Measurements from ENCODE around the gene SMIM41. TPM values are rescaled to one million over a fixed set of nuclear protein-coding genes. Genes with fewer than 3 reads are reported as not detected.
A peak's percentile ranks its signal among the peaks of the same experiment; 100 is the strongest.

The SMIM41 gene
- polyA plus RNA-seq, 2 donors, result 0.18 to 0.22 TPM

DNA sequence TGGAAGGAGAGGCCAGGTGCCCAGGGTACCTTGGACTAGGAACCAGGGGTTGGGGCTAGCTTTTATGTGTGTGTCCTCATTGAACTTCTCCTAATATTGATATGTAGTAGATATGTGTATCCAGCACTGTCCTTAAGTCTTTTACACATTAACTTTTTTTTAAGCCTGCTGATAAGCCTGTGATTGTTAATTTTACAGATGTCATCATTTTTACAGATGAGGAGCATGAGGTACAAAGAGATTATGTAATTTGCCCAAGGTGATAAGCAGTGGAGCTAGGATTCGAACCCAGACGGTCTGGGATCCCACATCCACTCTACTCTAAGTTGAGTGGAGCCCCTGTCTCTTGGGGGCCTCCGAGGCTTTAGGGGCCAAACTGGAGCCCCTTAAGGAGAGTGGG is 38.5 kb upstream of the SMIM41 start:
- 77 to 78% methylated on average over 3 of the region's 3 CpGs for WGBS, 2 donors
- Histone ChIP-seq H3K36me3 (ENCODE audit: control insufficient read depth in 2 of 2, insufficient read depth in 2 of 2, low read length in 1 of 2) (peaks cover 0 to 3% of the 10 kb centered on the region in 2 donors), H3K9me3 (ENCODE audit: control insufficient read depth in 2 of 2, insufficient read depth in 1 of 2, low read depth in 1 of 2, low read length in 1 of 2) (no peaks in the 10 kb centered on the region), H3K27me3 (ENCODE audit: control insufficient read depth in 1 of 2, insufficient read depth in 2 of 2, low read length in 2 of 2) (no peaks in the 10 kb centered on the region), H3K4me1 (ENCODE audit: control insufficient read depth in 2 of 2, insufficient read depth in 2 of 2, low read length in 1 of 2) (peaks cover 14% of the 10 kb centered on the region in 2 donors), H3K4me3 (ENCODE audit: low read depth in 1 of 2, low read length in 2 of 2) (no peak overlapping the region), H3K27ac (ENCODE audit: low read depth in 2 of 2, low read length in 1 of 2) (no peak overlapping the region)

DNA sequence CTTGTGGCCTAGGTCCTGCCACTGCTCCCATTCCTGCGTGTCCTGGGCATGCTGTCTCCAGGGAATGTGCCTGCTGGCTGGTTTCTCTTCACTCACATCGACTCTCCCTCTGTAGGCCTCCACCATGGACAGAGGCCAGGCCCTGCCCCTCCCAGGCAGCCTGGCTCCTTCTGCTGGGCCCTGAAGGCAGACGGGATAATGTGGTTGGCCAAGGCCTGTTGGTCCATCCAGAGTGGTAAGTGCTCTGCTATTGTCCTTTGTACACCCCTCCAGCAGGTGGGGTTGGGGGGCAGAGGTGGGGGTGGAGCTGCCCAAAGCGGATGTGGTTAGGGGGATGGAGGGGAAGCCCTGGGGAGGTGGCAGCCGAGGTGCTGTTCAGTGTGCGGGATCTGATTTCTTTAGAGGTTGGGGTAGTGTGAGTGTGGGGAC is 37.8 kb upstream of the SMIM41 start:
- WGBS, 2 donors, result 50 to 52% methylated on average over 6 of the region's 6 CpGs
- H3K27ac ChIP-seq (ENCODE audit: low read depth in 2 of 2, low read length in 1 of 2), result peak overlapping the region in 1 of 2 donors; percentile 23
- H3K4me1 ChIP-seq (ENCODE audit: control insufficient read depth in 2 of 2, insufficient read depth in 2 of 2, low read length in 1 of 2), result peaks cover 12 to 14% of the 10 kb centered on the region in 2 donors
- H3K36me3 ChIP-seq (ENCODE audit: control insufficient read depth in 2 of 2, insufficient read depth in 2 of 2, low read length in 1 of 2), result peaks cover 0 to 3% of the 10 kb centered on the region in 2 donors
- no peaks in the 10 kb centered on the region for H3K9me3 ChIP-seq (ENCODE audit: control insufficient read depth in 2 of 2, insufficient read depth in 1 of 2, low read depth in 1 of 2, low read length in 1 of 2)
- no peak overlapping the region for H3K4me3 ChIP-seq (ENCODE audit: low read depth in 1 of 2, low read length in 2 of 2)
- H3K27me3 ChIP-seq (ENCODE audit: control insufficient read depth in 1 of 2, insufficient read depth in 2 of 2, low read length in 2 of 2), result no peaks in the 10 kb centered on the region

DNA sequence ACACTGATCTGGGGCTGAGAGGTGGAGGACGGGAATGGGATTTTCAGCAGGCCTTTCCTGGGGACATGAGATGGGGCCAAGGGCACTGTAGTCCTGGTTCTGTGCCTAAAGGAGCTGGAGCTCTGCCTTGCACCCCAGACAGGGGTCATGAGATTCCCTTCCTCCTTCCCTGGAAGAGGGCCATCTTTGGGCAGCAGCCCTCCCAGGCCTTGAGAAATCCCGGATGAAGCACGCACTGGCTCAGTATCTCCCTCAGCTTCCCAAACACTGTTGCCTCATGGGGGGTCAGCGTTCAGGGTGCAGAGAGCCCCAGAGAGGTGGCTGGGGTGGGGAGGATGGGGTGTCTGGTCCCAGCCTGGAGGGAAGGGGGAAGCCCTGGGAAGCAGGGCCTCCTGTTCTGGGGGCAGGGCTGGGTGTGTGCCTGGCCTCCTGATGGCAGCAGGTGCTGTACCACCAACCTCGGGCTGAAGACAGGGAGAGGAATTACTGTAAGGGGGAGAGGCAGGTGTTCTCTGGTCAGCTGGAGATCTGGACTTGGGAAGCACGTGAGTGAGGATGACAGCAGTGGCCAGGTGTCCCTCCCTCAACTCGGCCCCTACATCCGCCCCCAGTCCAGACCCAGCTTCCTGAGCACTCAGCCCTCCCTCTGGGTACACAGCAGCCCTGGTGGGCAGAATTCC is 36.7 kb upstream of the SMIM41 start:
- H3K4me3 ChIP-seq (ENCODE audit: low read depth in 1 of 2, low read length in 2 of 2), result no peak overlapping the region
- peaks cover 9% of the 10 kb centered on the region in 2 donors for H3K4me1 ChIP-seq (ENCODE audit: control insufficient read depth in 2 of 2, insufficient read depth in 2 of 2, low read length in 1 of 2)
- H3K27me3 ChIP-seq (ENCODE audit: control insufficient read depth in 1 of 2, insufficient read depth in 2 of 2, low read length in 2 of 2), result no peaks in the 10 kb centered on the region
- H3K27ac ChIP-seq (ENCODE audit: low read depth in 2 of 2, low read length in 1 of 2), result peak overlapping the region; percentile 30 to 84
- H3K36me3 ChIP-seq (ENCODE audit: control insufficient read depth in 2 of 2, insufficient read depth in 2 of 2, low read length in 1 of 2), result peaks cover 0 to 3% of the 10 kb centered on the region in 2 donors
- H3K9me3 ChIP-seq (ENCODE audit: control insufficient read depth in 2 of 2, insufficient read depth in 1 of 2, low read depth in 1 of 2, low read length in 1 of 2), result no peaks in the 10 kb centered on the region
- WGBS, 2 donors, result 70 to 83% methylated on average over 8 of the region's 8 CpGs

DNA sequence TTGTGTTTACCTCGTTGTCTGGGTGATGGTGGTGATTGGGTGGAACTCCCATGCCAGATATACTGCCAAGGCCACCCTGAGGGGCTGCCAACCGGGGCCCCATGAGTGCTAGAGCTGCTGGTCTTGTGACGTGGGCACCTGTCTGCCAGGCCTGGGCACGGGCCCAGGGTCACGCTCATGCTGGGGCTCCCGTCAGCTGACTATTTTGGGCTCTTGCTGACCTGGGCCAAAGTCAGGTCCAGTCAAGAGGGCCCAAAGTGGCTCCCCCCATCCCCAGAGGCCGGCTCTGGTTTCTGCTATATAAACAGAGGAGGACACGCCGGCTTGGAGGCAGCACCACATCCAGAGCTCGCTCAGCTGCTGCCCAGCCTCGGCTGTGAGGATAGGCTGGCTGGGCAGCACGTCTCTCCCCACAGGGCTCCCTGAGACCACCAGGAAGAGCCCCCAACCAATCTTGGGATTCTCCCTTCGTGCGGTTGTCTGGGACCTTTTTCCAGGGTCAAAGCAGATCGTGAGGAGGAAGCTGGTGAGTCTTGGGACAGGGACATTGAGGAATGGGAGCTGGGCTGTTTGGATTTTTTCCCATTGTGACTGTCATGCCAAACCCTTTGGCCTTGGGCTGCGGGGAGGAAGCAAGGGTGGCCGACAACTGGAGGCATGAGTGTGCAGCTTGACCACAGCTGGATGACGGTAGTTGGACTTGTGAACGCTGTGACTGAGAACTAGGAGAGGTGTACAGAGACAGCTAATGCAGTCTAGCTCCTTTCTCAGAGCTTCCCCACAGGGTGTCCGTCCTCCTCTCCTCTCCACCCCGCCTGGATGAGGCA is 35.9 kb upstream of the SMIM41 start:
- peaks cover 9% of the 10 kb centered on the region in 2 donors for H3K4me1 ChIP-seq (ENCODE audit: control insufficient read depth in 2 of 2, insufficient read depth in 2 of 2, low read length in 1 of 2)
- H3K36me3 ChIP-seq (ENCODE audit: control insufficient read depth in 2 of 2, insufficient read depth in 2 of 2, low read length in 1 of 2), result peaks cover 0 to 3% of the 10 kb centered on the region in 2 donors
- H3K27ac ChIP-seq (ENCODE audit: low read depth in 2 of 2, low read length in 1 of 2), result peak overlapping the region; percentile 63 to 84
- WGBS, 2 donors, result 64 to 65% methylated on average over 21 of the region's 21 CpGs
- no peaks in the 10 kb centered on the region for H3K27me3 ChIP-seq (ENCODE audit: control insufficient read depth in 1 of 2, insufficient read depth in 2 of 2, low read length in 2 of 2)
- no peaks in the 10 kb centered on the region for H3K9me3 ChIP-seq (ENCODE audit: control insufficient read depth in 2 of 2, insufficient read depth in 1 of 2, low read depth in 1 of 2, low read length in 1 of 2)
- H3K4me3 ChIP-seq (ENCODE audit: low read depth in 1 of 2, low read length in 2 of 2), result no peak overlapping the region

DNA sequence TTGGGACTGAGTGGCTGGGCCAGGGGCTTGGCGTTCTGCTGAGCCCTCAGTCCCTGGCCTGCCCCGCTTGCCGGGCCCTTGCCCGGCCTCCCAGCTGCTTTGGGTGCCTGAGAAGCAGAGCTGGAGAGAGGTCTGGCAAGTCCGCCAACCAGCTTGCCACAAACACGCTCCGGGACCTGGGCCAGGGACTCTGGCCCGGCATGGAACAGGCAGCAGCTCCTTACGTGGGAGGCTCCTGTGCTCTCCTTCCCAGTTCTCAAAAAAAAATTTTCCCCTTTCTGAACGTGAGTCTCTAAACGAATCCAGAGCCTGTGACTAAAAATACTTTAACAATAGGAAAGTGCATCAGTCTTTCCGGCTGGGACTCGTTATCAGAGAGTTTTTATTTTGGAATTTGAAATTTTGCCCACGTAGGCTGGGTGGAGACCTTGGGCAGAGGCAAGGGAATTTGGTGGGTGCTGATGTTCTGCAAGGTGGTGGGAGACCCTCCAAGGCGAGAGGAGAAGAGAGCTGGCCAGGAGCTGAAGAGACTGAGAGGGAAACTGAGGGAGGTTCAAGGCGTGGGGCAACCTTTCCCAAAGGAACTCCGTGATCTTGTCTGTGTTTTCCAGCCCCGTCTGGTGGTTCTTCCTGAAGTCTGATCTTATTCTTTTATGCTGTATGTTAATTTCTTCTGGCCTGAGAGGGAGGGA is 35.1 kb upstream of the SMIM41 start:
- H3K27me3 ChIP-seq (ENCODE audit: control insufficient read depth in 1 of 2, insufficient read depth in 2 of 2, low read length in 2 of 2), result no peaks in the 10 kb centered on the region
- peak overlapping the region; percentile 73 to 85 for H3K27ac ChIP-seq (ENCODE audit: low read depth in 2 of 2, low read length in 1 of 2)
- no peak overlapping the region for H3K4me3 ChIP-seq (ENCODE audit: low read depth in 1 of 2, low read length in 2 of 2)
- H3K9me3 ChIP-seq (ENCODE audit: control insufficient read depth in 2 of 2, insufficient read depth in 1 of 2, low read depth in 1 of 2, low read length in 1 of 2), result no peaks in the 10 kb centered on the region
- H3K4me1 ChIP-seq (ENCODE audit: control insufficient read depth in 2 of 2, insufficient read depth in 2 of 2, low read length in 1 of 2), result peaks cover 9% of the 10 kb centered on the region in 2 donors
- WGBS, 2 donors, result 34 to 47% methylated on average over 18 of the region's 18 CpGs
- H3K36me3 ChIP-seq (ENCODE audit: control insufficient read depth in 2 of 2, insufficient read depth in 2 of 2, low read length in 1 of 2), result peaks cover 0 to 3% of the 10 kb centered on the region in 2 donors

DNA sequence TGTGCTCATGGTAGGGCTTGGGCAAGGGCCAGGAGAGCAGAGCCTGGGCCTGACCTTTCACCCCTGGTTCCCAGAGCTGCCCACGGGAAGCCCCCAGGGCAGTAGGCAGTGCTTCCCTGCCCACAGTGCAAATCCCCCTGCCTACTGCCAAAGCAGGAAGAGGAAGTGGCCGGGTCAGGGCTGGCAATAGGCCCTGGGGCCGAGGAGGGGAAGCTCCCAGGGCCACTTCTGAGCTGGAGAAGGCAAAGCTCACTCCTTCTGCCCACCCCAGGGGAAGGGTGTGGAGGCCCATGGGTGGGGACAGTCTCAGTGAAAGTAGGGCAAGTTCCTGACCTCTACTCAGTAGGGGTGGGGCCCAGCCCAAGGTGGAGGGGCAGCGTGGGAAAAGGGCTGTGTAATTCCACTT is 33.7 kb upstream of the SMIM41 start:
- Histone ChIP-seq H3K27ac (ENCODE audit: low read depth in 2 of 2, low read length in 1 of 2) (peak overlapping the region; percentile 23 to 59), H3K4me1 (ENCODE audit: control insufficient read depth in 2 of 2, insufficient read depth in 2 of 2, low read length in 1 of 2) (peaks cover 14% of the 10 kb centered on the region in 2 donors), H3K27me3 (ENCODE audit: control insufficient read depth in 1 of 2, insufficient read depth in 2 of 2, low read length in 2 of 2) (no peaks in the 10 kb centered on the region), H3K4me3 (ENCODE audit: low read depth in 1 of 2, low read length in 2 of 2) (no peak overlapping the region), H3K9me3 (ENCODE audit: control insufficient read depth in 2 of 2, insufficient read depth in 1 of 2, low read depth in 1 of 2, low read length in 1 of 2) (no peaks in the 10 kb centered on the region), H3K36me3 (ENCODE audit: control insufficient read depth in 2 of 2, insufficient read depth in 2 of 2, low read length in 1 of 2) (peaks cover 0 to 3% of the 10 kb centered on the region in 2 donors)
- WGBS, 2 donors, result 30 to 38% methylated on average over 4 of the region's 4 CpGs

DNA sequence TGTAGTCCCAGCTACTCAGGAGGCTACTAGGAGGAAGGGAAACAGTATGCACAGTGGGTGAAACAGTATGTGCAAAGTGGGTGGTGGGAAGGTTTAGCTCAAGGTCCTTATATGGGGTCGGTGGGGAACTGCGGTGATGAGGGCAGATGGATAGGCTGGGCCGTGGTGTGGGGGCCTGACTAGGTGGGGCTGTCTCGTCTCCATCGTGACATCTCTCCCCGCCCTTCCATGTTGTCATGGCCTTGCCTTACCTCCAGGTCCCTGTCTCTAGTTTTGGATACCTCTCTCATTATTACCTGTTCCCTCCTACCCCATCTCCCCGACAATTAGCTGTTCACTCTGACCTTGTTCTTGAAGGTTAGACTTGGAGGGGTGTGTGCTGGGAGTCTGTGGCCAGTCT is 32.6 kb upstream of the SMIM41 start:
- 90 to 94% methylated on average over 7 of the region's 7 CpGs for WGBS, 2 donors
- H3K4me1 ChIP-seq (ENCODE audit: control insufficient read depth in 2 of 2, insufficient read depth in 2 of 2, low read length in 1 of 2), result peaks cover 10 to 18% of the 10 kb centered on the region in 2 donors

DNA sequence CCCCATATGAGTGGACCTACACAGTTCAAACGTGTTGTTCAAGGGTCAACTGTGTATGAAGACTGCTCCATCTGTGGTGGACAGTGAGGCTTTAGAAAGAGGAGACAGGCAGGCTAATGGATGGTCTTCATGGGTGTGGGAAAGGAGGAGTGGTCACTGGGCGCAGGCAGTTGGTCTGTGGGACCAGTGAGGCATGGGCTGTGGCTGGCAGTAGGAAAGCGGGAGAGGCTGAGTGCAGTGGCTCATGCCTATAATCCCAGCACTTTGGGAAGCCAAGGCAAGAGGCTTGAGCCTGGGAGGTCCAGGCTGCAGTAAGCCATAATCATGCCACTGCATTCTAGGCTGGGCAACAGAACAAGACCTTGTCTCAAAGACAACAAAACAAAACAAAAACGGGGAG is 30.2 kb upstream of the SMIM41 start:
- peaks cover 8 to 21% of the 10 kb centered on the region in 2 donors for H3K4me1 ChIP-seq (ENCODE audit: control insufficient read depth in 2 of 2, insufficient read depth in 2 of 2, low read length in 1 of 2)
- H3K9me3 ChIP-seq (ENCODE audit: control insufficient read depth in 2 of 2, insufficient read depth in 1 of 2, low read depth in 1 of 2, low read length in 1 of 2), result no peaks in the 10 kb centered on the region
- WGBS, 2 donors, result 74 to 79% methylated on average over 4 of the region's 4 CpGs
- no peaks in the 10 kb centered on the region for H3K36me3 ChIP-seq (ENCODE audit: control insufficient read depth in 2 of 2, insufficient read depth in 2 of 2, low read length in 1 of 2)
- H3K27me3 ChIP-seq (ENCODE audit: control insufficient read depth in 1 of 2, insufficient read depth in 2 of 2, low read length in 2 of 2), result no peaks in the 10 kb centered on the region
- H3K27ac ChIP-seq (ENCODE audit: low read depth in 2 of 2, low read length in 1 of 2), result no peak overlapping the region
- no peak overlapping the region for H3K4me3 ChIP-seq (ENCODE audit: low read depth in 1 of 2, low read length in 2 of 2)

More for the DNA sequence above, 32.6 kb upstream of the SMIM41 start:
- Histone ChIP-seq H3K9me3 (ENCODE audit: control insufficient read depth in 2 of 2, insufficient read depth in 1 of 2, low read depth in 1 of 2, low read length in 1 of 2) (no peaks in the 10 kb centered on the region), H3K36me3 (ENCODE audit: control insufficient read depth in 2 of 2, insufficient read depth in 2 of 2, low read length in 1 of 2) (no peaks in the 10 kb centered on the region), H3K27ac (ENCODE audit: low read depth in 2 of 2, low read length in 1 of 2) (no peak overlapping the region), H3K4me3 (ENCODE audit: low read depth in 1 of 2, low read length in 2 of 2) (no peak overlapping the region), H3K27me3 (ENCODE audit: control insufficient read depth in 1 of 2, insufficient read depth in 2 of 2, low read length in 2 of 2) (no peaks in the 10 kb centered on the region)

DNA sequence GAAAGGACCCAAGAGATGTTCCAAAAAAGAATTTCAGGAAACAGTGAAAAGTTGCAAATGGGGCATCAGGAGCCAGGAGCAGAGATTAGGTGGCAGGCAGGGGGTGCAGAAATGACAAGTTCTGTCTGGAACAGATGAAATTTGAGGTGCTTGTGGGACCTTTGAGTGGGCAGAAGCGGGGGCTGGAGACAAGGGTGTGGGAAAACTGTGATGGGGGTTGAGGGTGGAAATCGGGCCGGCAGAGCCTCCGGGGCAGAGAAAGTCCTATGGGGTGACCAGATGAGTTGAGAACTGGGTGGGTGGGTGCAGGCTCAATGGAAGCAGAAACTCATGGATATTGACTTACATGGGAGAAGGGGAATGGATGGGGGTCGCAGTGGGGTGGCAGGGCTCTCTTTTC is 29.8 kb upstream of the SMIM41 start:
- H3K36me3 ChIP-seq (ENCODE audit: control insufficient read depth in 2 of 2, insufficient read depth in 2 of 2, low read length in 1 of 2), result no peaks in the 10 kb centered on the region
- H3K27ac ChIP-seq (ENCODE audit: low read depth in 2 of 2, low read length in 1 of 2), result no peak overlapping the region
- no peak overlapping the region for H3K4me3 ChIP-seq (ENCODE audit: low read depth in 1 of 2, low read length in 2 of 2)
- no peaks in the 10 kb centered on the region for H3K9me3 ChIP-seq (ENCODE audit: control insufficient read depth in 2 of 2, insufficient read depth in 1 of 2, low read depth in 1 of 2, low read length in 1 of 2)
- WGBS, 2 donors, result 84 to 89% methylated on average over 5 of the region's 5 CpGs
- H3K27me3 ChIP-seq (ENCODE audit: control insufficient read depth in 1 of 2, insufficient read depth in 2 of 2, low read length in 2 of 2), result no peaks in the 10 kb centered on the region
- H3K4me1 ChIP-seq (ENCODE audit: control insufficient read depth in 2 of 2, insufficient read depth in 2 of 2, low read length in 1 of 2), result peaks cover 8 to 21% of the 10 kb centered on the region in 2 donors
